Measurements from ENCODE around the gene PANK2. TPM values are rescaled to one million over a fixed set of nuclear protein-coding genes. Genes with fewer than 3 reads are reported as not detected.
A peak's percentile ranks its signal among the peaks of the same experiment; 100 is the strongest.

The PANK2 gene
- total RNA-seq, 2 experiments from 2014 or later: 47.6 to 50.3 TPM

DNA sequence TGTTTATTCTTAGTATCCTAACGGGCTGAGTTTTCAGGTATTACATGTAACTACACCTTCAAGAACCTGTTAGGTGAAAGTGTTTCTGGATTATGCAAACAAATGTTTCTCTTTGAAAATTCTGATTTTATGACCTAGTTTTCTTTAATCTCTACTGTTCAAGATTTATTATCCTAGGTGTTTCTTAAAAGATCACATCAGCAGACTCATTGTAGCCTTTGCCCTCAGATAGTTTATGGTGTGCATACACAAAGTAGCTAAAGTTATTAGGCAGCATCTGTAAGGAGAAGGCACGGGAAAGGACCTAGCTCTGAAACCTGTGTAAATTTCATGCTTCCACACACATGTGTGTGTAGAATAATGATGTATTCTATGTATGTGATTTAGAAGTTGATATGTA is 21.7 kb downstream of the PANK2 start:
- POLR2A ChIA-PET: interaction anchor here (0.9 to 2.3 kb wide), 2 partner anchors 11 to 16 kb away, joined by 3 to 8 read pairs; no protein-coding TSS in a partner anchor
- peaks cover 50% of the 10 kb centered on the region for H3K4me1 Mint-ChIP-seq (ENCODE audit: low read depth)
- H3K27ac Mint-ChIP-seq: no peak overlapping the region

GRCh38 chr20:3911956-3912355 is 22.8 kb downstream of the PANK2 start:
- DNase-seq (no peak), ATAC-seq (no peak)
- Mint-ChIP-seq H3K4me1 (ENCODE audit: low read depth) (peaks cover 49% of the 10 kb centered on the region), H3K4me3 (no peak overlapping the region), H3K27me3 (no peaks in the 10 kb centered on the region), H3K27ac (peak overlapping the region; percentile 46), H3K36me3 (ENCODE audit: low read depth) (peaks cover 72% of the 10 kb centered on the region), H3K9me3 (no peaks in the 10 kb centered on the region)
- no peak for TF ChIP-seq CTCF (IDR thresholded peaks at IDR 0.05)
- intact Hi-C loops (cut with micrococcal nuclease): no loop called here
- ChIA-PET CTCF (no interaction called here), POLR2A (interaction anchor here (1.4 kb wide), 1 partner anchor 11 kb away, joined by 4 read pairs; no protein-coding TSS in a partner anchor)

More for the DNA sequence above, 21.7 kb downstream of the PANK2 start:
- ATAC-seq (no peak), DNase-seq (no peak)
- Mint-ChIP-seq H3K36me3 (ENCODE audit: low read depth) (peaks cover 67% of the 10 kb centered on the region), H3K9me3 (no peaks in the 10 kb centered on the region), H3K27me3 (no peaks in the 10 kb centered on the region), H3K4me3 (no peak overlapping the region)
- CTCF ChIA-PET: no interaction called here
- intact Hi-C loops (cut with micrococcal nuclease): no loop called here
- no peak for TF ChIP-seq CTCF (IDR thresholded peaks at IDR 0.05)

GRCh38 chr20:3914446-3914845 is 25.3 kb downstream of the PANK2 start:
- Mint-ChIP-seq H3K9me3 (no peaks in the 10 kb centered on the region), H3K27ac (no peak overlapping the region), H3K4me1 (ENCODE audit: low read depth) (peaks cover 55% of the 10 kb centered on the region), H3K27me3 (no peaks in the 10 kb centered on the region), H3K36me3 (ENCODE audit: low read depth) (peaks cover 70% of the 10 kb centered on the region), H3K4me3 (no peak overlapping the region)
- ATAC-seq: no peak
- ChIA-PET CTCF (interaction anchor here (1.3 kb wide), 1 partner anchor 60 kb away, joined by 3 read pairs; no protein-coding TSS in a partner anchor), POLR2A (interaction anchor here (0.6 to 1.2 kb wide), 4 partner anchors 8 to 132 kb away, joined by 3 to 4 read pairs (median 3); no protein-coding TSS in a partner anchor)
- intact Hi-C loops (cut with micrococcal nuclease): no loop called here
- no peak for TF ChIP-seq CTCF (IDR thresholded peaks at IDR 0.05)
- no peak for DNase-seq

- intact Hi-C loops (cut with micrococcal nuclease): no loop called here
- ATAC-seq (no peak), DNase-seq (no peak)
- ChIA-PET CTCF (interaction anchor here (1.3 kb wide), 1 partner anchor 61 kb away, joined by 3 read pairs; no protein-coding TSS in a partner anchor), POLR2A (interaction anchor here (0.6 to 1.2 kb wide), 3 partner anchors 9 to 175 kb away, joined by 3 to 4 read pairs (median 3); no protein-coding TSS in a partner anchor)
- Mint-ChIP-seq H3K9me3 (no peaks in the 10 kb centered on the region), H3K27ac (peak overlapping the region; percentile 66), H3K4me1 (ENCODE audit: low read depth) (peaks cover 47% of the 10 kb centered on the region), H3K36me3 (ENCODE audit: low read depth) (peaks cover 64% of the 10 kb centered on the region), H3K27me3 (no peaks in the 10 kb centered on the region), H3K4me3 (no peak overlapping the region)
- no peak for TF ChIP-seq CTCF (IDR thresholded peaks at IDR 0.05)
These were observed 26.5 kb downstream of the PANK2 start for GRCh38 chr20:3915691-3916090.

DNA sequence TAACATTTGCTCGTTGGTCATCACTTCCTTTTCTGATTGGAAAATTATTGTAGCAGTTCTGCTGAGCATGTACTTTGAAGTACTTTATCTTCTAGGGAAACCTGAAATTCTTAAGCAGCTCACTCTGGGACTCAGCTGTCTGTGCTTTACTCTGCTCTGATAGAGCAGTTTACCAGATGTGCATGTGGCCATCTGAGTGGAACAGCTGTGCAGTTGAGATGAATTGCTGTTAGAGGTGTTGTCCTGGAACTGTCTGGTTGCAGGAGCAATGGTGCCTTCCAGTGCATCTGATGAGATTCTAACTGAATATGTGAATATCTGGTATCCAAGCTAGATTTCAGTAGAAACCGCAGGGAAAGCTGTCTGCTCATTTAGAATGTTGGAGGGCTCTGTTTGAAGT is 27.2 kb downstream of the PANK2 start:
- Mint-ChIP-seq H3K9me3 (no peaks in the 10 kb centered on the region), H3K27me3 (no peaks in the 10 kb centered on the region), H3K4me1 (ENCODE audit: low read depth) (peaks cover 49% of the 10 kb centered on the region), H3K36me3 (ENCODE audit: low read depth) (peaks cover 61% of the 10 kb centered on the region), H3K4me3 (no peak overlapping the region), H3K27ac (no peak overlapping the region)
- ChIA-PET CTCF (interaction anchor here (1.6 kb wide), 1 partner anchor 128 kb away, joined by 4 read pairs; no protein-coding TSS in a partner anchor), POLR2A (interaction anchor here (0.8 to 1.3 kb wide), 3 partner anchors 10 to 26 kb away, joined by 3 to 4 read pairs (median 3); no protein-coding TSS in a partner anchor)
- TF ChIP-seq CTCF (IDR thresholded peaks at IDR 0.05): no peak
- no peak for ATAC-seq
- no peak for DNase-seq
- intact Hi-C loops (cut with micrococcal nuclease): no loop called here
